Measurements from ENCODE around the gene TMEM61.

DNA sequence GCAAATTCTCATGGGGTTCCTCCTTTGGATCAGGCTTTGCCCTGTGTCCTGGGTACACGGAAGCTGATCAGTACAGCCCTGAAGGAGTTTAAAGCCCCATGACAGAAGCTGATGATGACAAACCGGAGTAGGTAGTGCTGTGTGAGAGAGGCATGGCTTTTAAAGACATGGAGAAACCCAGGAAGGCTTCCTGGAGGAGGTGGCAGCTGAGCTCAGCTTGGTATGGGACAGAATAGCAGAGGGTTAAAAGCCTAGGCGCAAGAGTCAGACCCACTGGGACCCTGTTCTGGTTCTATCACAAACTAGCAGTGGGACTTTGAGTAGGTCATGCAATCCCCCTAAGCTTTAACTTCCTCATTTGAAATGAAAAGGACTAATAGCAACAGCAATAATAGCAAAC, 6.1 kb downstream of the TMEM61 start:
- TF ChIP-seq EZH2 (IDR thresholded peaks at IDR 0.05) (no peak), POLR2AphosphoS5 (IDR thresholded peaks at IDR 0.05; ENCODE audit: borderline replicate concordance, low read depth, low read length) (no peak)
